PC-9 (cell line): Measurements from ENCODE around the gene CATSPERB. TPM values are rescaled to one million over a fixed set of nuclear protein-coding genes. Genes with fewer than 3 reads are reported as not detected.

Source experiments
- BruUV-seq: library from RNA; stranded (reverse); fragments of 400-500 nt; replicated peaks from 2 replicates; lab custom pipeline; 2021; lab: Mats Ljungman, UMichigan
- CTCF ChIA-PET: fragments of 300-600 bp; sonication (Branson Sonifier 250); formaldehyde crosslinking; loops from one replicate; lab custom pipeline; 2022; ENCODE audit warnings: antibody characterized with exemption; lab: Charles Lee
- POLR2A ChIA-PET: fragments of 300-600 bp; sonication (Branson Sonifier 250); formaldehyde crosslinking; loops from one replicate; lab custom pipeline; 2022; ENCODE audit warnings: antibody characterized with exemption; ENCODE audit not compliant: unreplicated experiment; lab: Charles Lee
- DNase-seq, 2 experiments: peaks; one replicate each; pipeline versions ENCODE4 v3.0.0 to v3.0.0-alpha.2; 2015 to 2022; ENCODE audit warnings: mixed read lengths in 1 of 2
- H2AFZ ChIP-seq: fragments of 200-600 bp; sonication (generic); 2 replicates; pipeline ENCODE4 v1.8.1; 2017; ENCODE audit warnings: antibody characterized with exemption
- H3F3A ChIP-seq: fragments of 200-600 bp; sonication (generic); 2 replicates; pipeline ENCODE4 v1.8.1; 2017; ENCODE audit warnings: antibody characterized with exemption, mild to moderate bottlenecking, low read depth; ENCODE audit not compliant: insufficient read depth
- H3K27ac ChIP-seq: fragments of 200-600 bp; sonication (generic); 2 replicates; pipeline ENCODE4 v1.6.1; 2016; ENCODE audit warnings: mixed run types
- H3K27me3 ChIP-seq: fragments of 200-600 bp; sonication (generic); 2 replicates; pipeline ENCODE4 v1.6.1; 2016; ENCODE audit warnings: low read depth, mixed run types; ENCODE audit not compliant: insufficient read depth
- H3K36me3 ChIP-seq: fragments of 200-600 bp; sonication (generic); 2 replicates; pipeline ENCODE4 v1.6.1; 2016; ENCODE audit warnings: low read depth, mixed run types
- H3K4me1 ChIP-seq: fragments of 200-600 bp; sonication (generic); replicated peaks from 2 replicates; pipeline ENCODE4 v1.6.1; 2016; ENCODE audit warnings: mixed run types; ENCODE audit not compliant: insufficient read depth
- H3K4me2 ChIP-seq: fragments of 200-600 bp; sonication (generic); 2 replicates; pipeline ENCODE4 v1.6.1; 2017; ENCODE audit warnings: mixed run types
- H3K4me3 ChIP-seq: fragments of 200-600 bp; sonication (generic); 2 replicates; pipeline ENCODE4 v1.6.1; 2016; ENCODE audit warnings: mixed run types
- H3K79me2 ChIP-seq: fragments of 200-600 bp; sonication (generic); 2 replicates; pipeline ENCODE4 v1.6.1; 2017; ENCODE audit warnings: low read depth, mixed run types
- H3K9me2 ChIP-seq: fragments of 200-600 bp; sonication (generic); 2 replicates; pipeline ENCODE4 v1.8.1; 2017; ENCODE audit warnings: mild to moderate bottlenecking; ENCODE audit not compliant: insufficient read depth
- H3K9me3 ChIP-seq: fragments of 200-600 bp; sonication (generic); 2 replicates; pipeline ENCODE4 v1.8.1; 2016; ENCODE audit warnings: low read depth; ENCODE audit not compliant: insufficient read depth
- H4K20me1 ChIP-seq: fragments of 200-600 bp; sonication (generic); 2 replicates; pipeline ENCODE4 v1.8.1; 2017; ENCODE audit not compliant: insufficient read depth
- CTCF ChIP-seq: fragments of 200-600 bp; sonication (generic); conservative IDR thresholded peaks from 2 replicates; pipeline ENCODE4 v1.6.1; 2017; ENCODE audit warnings: mixed run types, antibody characterized with exemption, mild to moderate bottlenecking, moderate library complexity
- EZH2 ChIP-seq: fragments of 200-600 bp; sonication (generic); IDR thresholded peaks from 2 replicates; pipeline ENCODE4 v1.8.0; 2017; ENCODE audit warnings: antibody characterized with exemption, low read depth
- intact Hi-C: fragments of 100-400 bp; cut with micrococcal nuclease; formaldehyde crosslinking; loops from one replicate; pipeline ENCODE4 v1.10.0; 2022; ENCODE audit not compliant: unreplicated experiment
- total RNA-seq: library from RNA; stranded (reverse); gene quantifications from 2 replicates; pipeline ENCODE4 v1.2.3, GENCODE V29; 2021

The CATSPERB gene
- total RNA-seq, 1 experiment from 2014 or later: not detected

- Histone ChIP-seq H3K9me3 (no peaks in the 10 kb centered on the region; the same call in none of the 2 replicates), H3K27me3 (no peaks in the 10 kb centered on the region), H3K4me1 (peaks cover 39% of the 10 kb centered on the region), H3K79me2 (no peaks in the 10 kb centered on the region), H3K9me2 (no peaks in the 10 kb centered on the region), H3F3A (peaks cover 16% of the 10 kb centered on the region), H3K4me3 (no peak overlapping the region), H3K27ac (peak overlapping the region; percentile 9; the same call in 1 of the 2 replicates), H3K36me3 (no peaks in the 10 kb centered on the region), H4K20me1 (no peaks in the 10 kb centered on the region), H2AFZ (no peak overlapping the region), H3K4me2 (no peak overlapping the region)
- DNase-seq: no peak
- intact Hi-C loops: no loop called here
- ChIA-PET CTCF (no interaction called here), POLR2A (no interaction called here)
- TF ChIP-seq EZH2: no peak
- BruUV-seq: no TSS peak
These were observed 21.1 kb upstream of the CATSPERB start for GRCh38 chr14:91752961-91753360.

GRCh38 chr14:91751719-91752118, 19.8 kb upstream of the CATSPERB start:
- peaks cover 35% of the 10 kb centered on the region for H3K4me1 ChIP-seq
- no peaks in the 10 kb centered on the region for H3K9me2 ChIP-seq
- TF ChIP-seq CTCF (no peak), EZH2 (no peak)
- H4K20me1 ChIP-seq: no peaks in the 10 kb centered on the region
- H3K9me3 ChIP-seq: no peaks in the 10 kb centered on the region; the same call in none of the 2 replicates
- BruUV-seq: no TSS peak
- H3K36me3 ChIP-seq: no peaks in the 10 kb centered on the region
- intact Hi-C loops: no loop called here
- no peak for DNase-seq
- no peak overlapping the region for H3K4me3 ChIP-seq
- no peak overlapping the region for H3K4me2 ChIP-seq
- ChIA-PET POLR2A (no interaction called here), CTCF (no interaction called here)
- H3K27me3 ChIP-seq: no peaks in the 10 kb centered on the region
- no peak overlapping the region for H2AFZ ChIP-seq
- H3F3A ChIP-seq: peaks cover 16% of the 10 kb centered on the region
- H3K79me2 ChIP-seq: no peaks in the 10 kb centered on the region
- H3K27ac ChIP-seq: no peak overlapping the region

GRCh38 chr14:91750634-91751198, 18.8 kb upstream of the CATSPERB start:
- intact Hi-C loops: no loop called here
- H3K27ac ChIP-seq: no peak overlapping the region
- TF ChIP-seq CTCF (no peak), EZH2 (no peak)

More at GRCh38 chr14:91750634-91751198, 18.8 kb upstream of the CATSPERB start:
- Histone ChIP-seq H3K36me3 (no peaks in the 10 kb centered on the region), H3K27me3 (no peaks in the 10 kb centered on the region), H3F3A (peaks cover 11% of the 10 kb centered on the region), H3K4me1 (peaks cover 27% of the 10 kb centered on the region), H3K9me3 (no peaks in the 10 kb centered on the region; the same call in none of the 2 replicates), H3K4me2 (no peak overlapping the region), H3K4me3 (no peak overlapping the region), H2AFZ (no peak overlapping the region), H4K20me1 (no peaks in the 10 kb centered on the region), H3K9me2 (no peaks in the 10 kb centered on the region), H3K79me2 (no peaks in the 10 kb centered on the region)
- CTCF ChIA-PET: no interaction called here
- DNase-seq: no peak
- BruUV-seq: no TSS peak
- POLR2A ChIA-PET: no interaction called here
